ENCODE measurements around the gene PRDM2.
A peak's percentile ranks its signal among the peaks of the same experiment; 100 is the strongest.
"Not testable (repeated sequence)": the region's sequence is repeated elsewhere in the genome, so short reads cannot be mapped to it uniquely, and the experiment has no call there.

The PRDM2 gene

GRCh38 chr1:13700521-13701270 lies 708 bp downstream of the PRDM2 start:
- peak in 2 of 3 donors; percentile 12 to 30 for DNase-seq (ENCODE audit: low read depth in 3 of 3)

- no peak for DNase-seq (ENCODE audit: low read depth in 3 of 3)
These were observed 1.3 kb downstream of the PRDM2 start for GRCh38 chr1:13701271-13701640.

GRCh38 chr1:13702425-13703127 lies 2.6 kb downstream of the PRDM2 start:
- peak in 1 of 3 donors; percentile 20 for DNase-seq (ENCODE audit: low read depth in 3 of 3)

- DNase-seq (ENCODE audit: low read depth in 3 of 3): no peak
These were observed 3.1 kb downstream of the PRDM2 start for GRCh38 chr1:13703128-13703513.

- no peak for DNase-seq (ENCODE audit: low read depth in 3 of 3)
These were observed 3.8 kb downstream of the PRDM2 start for GRCh38 chr1:13703558-13704490.

GRCh38 chr1:13706046-13706445 lies 6.1 kb downstream of the PRDM2 start:
- DNase-seq (ENCODE audit: low read depth in 3 of 3): no peak

- DNase-seq (ENCODE audit: low read depth in 3 of 3): no peak
These were observed 7.2 kb downstream of the PRDM2 start for GRCh38 chr1:13707164-13707563.

- no peak for DNase-seq (ENCODE audit: low read depth in 3 of 3)
These were observed 8.5 kb downstream of the PRDM2 start for GRCh38 chr1:13708380-13708982.

GRCh38 chr1:13710086-13710485 lies 10.1 kb downstream of the PRDM2 start:
- no peak for DNase-seq (ENCODE audit: low read depth in 3 of 3)

GRCh38 chr1:13714851-13715250 lies 14.9 kb downstream of the PRDM2 start:
- no peak for DNase-seq (ENCODE audit: low read depth in 3 of 3)

GRCh38 chr1:13715616-13716287 lies 15.8 kb downstream of the PRDM2 start:
- DNase-seq (ENCODE audit: low read depth in 3 of 3): not testable (repeated sequence)

- DNase-seq (ENCODE audit: low read depth in 3 of 3): no peak
These were observed 22.9 kb downstream of the PRDM2 start for GRCh38 chr1:13722808-13723360.

- no peak for DNase-seq (ENCODE audit: low read depth in 3 of 3)
These were observed 23.8 kb downstream of the PRDM2 start for GRCh38 chr1:13723810-13724209.

GRCh38 chr1:13725714-13726175 lies 25.8 kb downstream of the PRDM2 start:
- no peak for DNase-seq (ENCODE audit: low read depth in 3 of 3)

- DNase-seq (ENCODE audit: low read depth in 3 of 3): no peak
These were observed 28.2 kb downstream of the PRDM2 start for GRCh38 chr1:13728091-13728715.

- DNase-seq (ENCODE audit: low read depth in 3 of 3): no peak
These were observed 30.3 kb downstream of the PRDM2 start for GRCh38 chr1:13730291-13730690.

GRCh38 chr1:13730751-13731482 lies 30.9 kb downstream of the PRDM2 start:
- DNase-seq (ENCODE audit: low read depth in 3 of 3): peak; percentile 57 to 80 (median 70)

- DNase-seq (ENCODE audit: low read depth in 3 of 3): no peak
These were observed 31.9 kb downstream of the PRDM2 start for GRCh38 chr1:13731897-13732296.

GRCh38 chr1:13732971-13733667 lies 33.1 kb downstream of the PRDM2 start:
- DNase-seq (ENCODE audit: low read depth in 3 of 3): no peak

Data from stimulated activated CD4-positive, alpha-beta T cell treated with anti-CD3 and anti-CD28 coated beads, TNF-alpha, amount 100 ng/mL, for 48 hours (primary cell).